Vagina (tissue), 2 donors: ENCODE results near the gene CDKN2A.
A peak's percentile ranks its signal among the peaks of the same experiment; 100 is the strongest.

ENCODE experiments used
- CTCF ChIP-seq, 3 experiments: fragments of 450-650 bp in 2 of 3; fragments of 200-600 bp in 1 of 3; sonication (generic) in 1 of 3; IDR thresholded peaks; one replicate each; pipeline ENCODE4 v1.5.1; 2017 to 2019; ENCODE audit warnings: antibody characterized with exemption in 3 of 3, mild to moderate bottlenecking in 2 of 3, moderate library complexity in 2 of 3
- POLR2A ChIP-seq, 2 donors: fragments of 450-650 bp; IDR thresholded peaks; one replicate each; pipeline ENCODE4 v1.6.1; 2017; ENCODE audit warnings: antibody characterized with exemption in 2 of 2, mild to moderate bottlenecking in 2 of 2, moderate library complexity in 2 of 2

GRCh38 chr9:22008717-22009505, 14.7 kb upstream of the CDKN2A start, which contains the start of gene CDKN2B:
- TF ChIP-seq CTCF (IDR thresholded peaks at IDR 0.05) (peak; percentile 56 to 83 (median 74)), POLR2A (IDR thresholded peaks at IDR 0.05) (peak in 1 of 2 donors; percentile 27)
